ENCODE measurements around the gene TMX2.
"Not testable (repeated sequence)": the region's sequence is repeated elsewhere in the genome, so short reads cannot be mapped to it uniquely, and the experiment has no call there.

Gene TMX2

GRCh38 chr11:57712256-57713150, at the start of gene TMX2:
Gene TMX2 (plus strand): TSS chr11:57712593. CDS start chr11:57712619, 26 bp downstream.
- DNase-seq (ENCODE audit: low read depth in 2 of 3, low spot score in 2 of 3), result peak; percentile 65 to 70 (median 70)

- no peak for DNase-seq (ENCODE audit: low read depth in 2 of 3, low spot score in 2 of 3)
Measured at GRCh38 chr11:57662893-57663292, 49.5 kb upstream of the TMX2 start.

- no peak for DNase-seq (ENCODE audit: low read depth in 2 of 3, low spot score in 2 of 3)
Measured at GRCh38 chr11:57663975-57664374, 48.4 kb upstream of the TMX2 start.

GRCh38 chr11:57667117-57667735, 45.2 kb upstream of the TMX2 start:
- peak in 2 of 3 experiments; percentile 61 to 73 for DNase-seq (ENCODE audit: low read depth in 2 of 3, low spot score in 2 of 3)

- peak; percentile 87 to 99 (median 96) for DNase-seq (ENCODE audit: low read depth in 2 of 3, low spot score in 2 of 3)
Measured at GRCh38 chr11:57667736-57668433, 44.5 kb upstream of the TMX2 start, which contains the start of gene ZDHHC5. Gene ZDHHC5 (plus strand): TSS chr11:57668114. CDS start chr11:57673091, 4,977 bp downstream.

- peak in 2 of 3 experiments; percentile 23 to 26 for DNase-seq (ENCODE audit: low read depth in 2 of 3, low spot score in 2 of 3)
Measured at GRCh38 chr11:57668434-57668782, 44.0 kb upstream of the TMX2 start.

GRCh38 chr11:57674251-57674650, 38.1 kb upstream of the TMX2 start:
- no peak for DNase-seq (ENCODE audit: low read depth in 2 of 3, low spot score in 2 of 3)

- DNase-seq (ENCODE audit: low read depth in 2 of 3, low spot score in 2 of 3), result no peak
Measured at GRCh38 chr11:57675176-57675941, 37.0 kb upstream of the TMX2 start.

GRCh38 chr11:57679396-57679795, 33.0 kb upstream of the TMX2 start:
- DNase-seq (ENCODE audit: low read depth in 2 of 3, low spot score in 2 of 3), result no peak

GRCh38 chr11:57680552-57680874, 31.9 kb upstream of the TMX2 start:
- no peak for DNase-seq (ENCODE audit: low read depth in 2 of 3, low spot score in 2 of 3)

- DNase-seq (ENCODE audit: low read depth in 2 of 3, low spot score in 2 of 3), result no peak
Measured at GRCh38 chr11:57681168-57681567, 31.2 kb upstream of the TMX2 start.

- DNase-seq (ENCODE audit: low read depth in 2 of 3, low spot score in 2 of 3), result not testable (repeated sequence)
Measured at GRCh38 chr11:57690474-57690873, 21.9 kb upstream of the TMX2 start.

GRCh38 chr11:57698843-57699365, 13.5 kb upstream of the TMX2 start:
- DNase-seq (ENCODE audit: low read depth in 2 of 3, low spot score in 2 of 3), result no peak

- no peak for DNase-seq (ENCODE audit: low read depth in 2 of 3, low spot score in 2 of 3)
Measured at GRCh38 chr11:57699813-57700212, 12.6 kb upstream of the TMX2 start.

- DNase-seq (ENCODE audit: low read depth in 2 of 3, low spot score in 2 of 3), result no peak
Measured at GRCh38 chr11:57700425-57700824, 12.0 kb upstream of the TMX2 start.

- no peak for DNase-seq (ENCODE audit: low read depth in 2 of 3, low spot score in 2 of 3)
Measured at GRCh38 chr11:57703341-57703740, 9.1 kb upstream of the TMX2 start.

- no peak for DNase-seq (ENCODE audit: low read depth in 2 of 3, low spot score in 2 of 3)
Measured at GRCh38 chr11:57704932-57705331, 7.5 kb upstream of the TMX2 start.

GRCh38 chr11:57705432-57705831, 7.0 kb upstream of the TMX2 start:
- DNase-seq (ENCODE audit: low read depth in 2 of 3, low spot score in 2 of 3), result not testable (repeated sequence)

GRCh38 chr11:57709802-57710367, 2.5 kb upstream of the TMX2 start:
- no peak for DNase-seq (ENCODE audit: low read depth in 2 of 3, low spot score in 2 of 3)

- DNase-seq (ENCODE audit: low read depth in 2 of 3, low spot score in 2 of 3), result peak; percentile 36 to 57 (median 44)
Measured at GRCh38 chr11:57711414-57712255, 758 bp upstream of the TMX2 start, which contains the start of gene MED19. Gene MED19 (minus strand): TSS chr11:57712215. CDS start chr11:57712179, 36 bp downstream.

All from activated CD8-positive, alpha-beta memory T cell treated with anti-CD3 and anti-CD28 coated beads for 48 hours (primary cell).